Measurements from ENCODE around the gene CENATAC. TPM values are rescaled to one million over a fixed set of nuclear protein-coding genes. Genes with fewer than 3 reads are reported as not detected.
"Not testable (repeated sequence)": the region's sequence is repeated elsewhere in the genome, so short reads cannot be mapped to it uniquely, and the experiment has no call there.

CENATAC gene, protein sequence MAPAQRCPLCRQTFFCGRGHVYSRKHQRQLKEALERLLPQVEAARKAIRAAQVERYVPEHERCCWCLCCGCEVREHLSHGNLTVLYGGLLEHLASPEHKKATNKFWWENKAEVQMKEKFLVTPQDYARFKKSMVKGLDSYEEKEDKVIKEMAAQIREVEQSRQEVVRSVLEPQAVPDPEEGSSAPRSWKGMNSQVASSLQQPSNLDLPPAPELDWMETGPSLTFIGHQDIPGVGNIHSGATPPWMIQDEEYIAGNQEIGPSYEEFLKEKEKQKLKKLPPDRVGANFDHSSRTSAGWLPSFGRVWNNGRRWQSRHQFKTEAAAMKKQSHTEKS
- polyA plus RNA-seq (2013): 20.6 and 22.3 TPM in 2 replicates

DNA sequence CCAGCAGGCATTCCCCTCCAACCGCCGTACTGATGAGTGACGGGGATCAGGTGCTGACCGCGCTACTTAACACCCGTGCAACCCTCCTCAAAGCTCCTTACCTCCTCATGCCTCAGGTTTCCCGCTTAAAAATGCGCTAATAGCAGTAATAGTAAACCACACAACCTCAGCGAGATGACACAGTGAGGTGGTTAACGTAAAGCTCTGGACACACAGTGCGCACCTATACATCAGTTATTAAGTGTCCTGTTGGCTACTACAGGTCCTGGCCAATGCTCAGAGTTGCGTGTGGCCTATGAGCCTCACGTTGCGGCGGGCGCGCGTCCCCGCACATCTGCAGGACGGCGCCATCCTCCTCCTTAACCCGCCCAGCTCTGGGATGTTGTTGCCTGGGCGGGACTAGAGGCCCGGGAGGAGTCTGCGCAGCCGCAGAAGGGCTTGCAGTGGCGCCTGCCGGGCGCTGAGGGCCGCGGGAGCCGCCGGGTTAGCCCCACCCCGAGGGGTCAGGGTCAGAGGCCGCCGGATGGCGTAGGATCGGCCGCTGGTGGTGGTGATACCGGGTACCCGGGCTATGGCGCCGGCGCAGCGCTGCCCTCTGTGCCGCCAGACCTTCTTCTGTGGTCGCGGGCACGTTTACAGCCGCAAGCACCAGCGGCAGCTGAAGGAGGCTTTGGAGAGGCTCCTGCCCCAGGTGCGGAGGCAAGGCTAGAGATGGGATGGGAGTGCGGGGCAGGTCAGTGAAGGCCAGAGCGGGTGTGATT, at the start of gene CENATAC:
Gene CENATAC (plus strand): TSS at position 512 of the 761 bp plus-strand sequence. CDS start 60 bp downstream, at position 572.
- H3K27me3 ChIP-seq (ENCODE audit: insufficient read depth, low read length): no peaks in the 10 kb centered on the region
- peaks cover 13% of the 10 kb centered on the region for H3K79me1 ChIP-seq (ENCODE audit: low read length)
- peaks cover 13 to 20% of the 10 kb centered on the region in 2 experiments for H3K36me3 ChIP-seq (ENCODE audit: control insufficient read depth in 1 of 2, insufficient read depth in 2 of 2, low read length in 2 of 2)
- peak within 1 kb of the TSS; percentile 77 for H2AFZ ChIP-seq (ENCODE audit: insufficient read depth, low read length, poor library complexity)
- H3K27ac ChIP-seq (ENCODE audit: low read depth, low read length): peak within 1 kb of the TSS; percentile 91
- peak within 1 kb of the TSS; percentile 78 for H3K4ac ChIP-seq (ENCODE audit: low read depth, low read length)
- H4K8ac ChIP-seq (ENCODE audit: low read depth, low read length): peak within 1 kb of the TSS; percentile 89
- WGBS (ENCODE audit: extremely low coverage, insufficient coverage, insufficient read length): no CpG with 5 or more reads among the region's 54 CpGs
- H3K9ac ChIP-seq (ENCODE audit: low read length): peak within 1 kb of the TSS; percentile 42
- peak within 1 kb of the TSS; percentile 69 for H4K12ac ChIP-seq (ENCODE audit: low read depth, low read length)
- H3K4me2 ChIP-seq (ENCODE audit: low read length): peak within 1 kb of the TSS; percentile 72
- peak; percentile 94 to 96 for DNase-seq
- peak within 1 kb of the TSS; percentile 98 for H3K4me3 ChIP-seq (ENCODE audit: low read depth, low read length)
- H3K9me3 ChIP-seq (ENCODE audit: insufficient read depth, low read depth, low read length): no peaks in the 10 kb centered on the region
- H3K14ac ChIP-seq (ENCODE audit: low read length): peak within 1 kb of the TSS; percentile 77
- peak within 1 kb of the TSS; percentile 87 for H2BK5ac ChIP-seq (ENCODE audit: low read depth, low read length, poor library complexity)
- peaks cover 4 to 9% of the 10 kb centered on the region in 2 experiments for H3K4me1 ChIP-seq (ENCODE audit: control insufficient read depth in 1 of 2, insufficient read depth in 2 of 2, low read length in 2 of 2)
- H2BK120ac ChIP-seq (ENCODE audit: insufficient read depth, low read length, poor library complexity): peak within 1 kb of the TSS; percentile 77
- peaks cover 12% of the 10 kb centered on the region for H3K79me2 ChIP-seq (ENCODE audit: control insufficient read depth, insufficient read depth, low read length, poor library complexity)
- H4K91ac ChIP-seq (ENCODE audit: low read depth, low read length): peak within 1 kb of the TSS; percentile 80
- peak within 1 kb of the TSS; percentile 83 for H3K18ac ChIP-seq (ENCODE audit: low read length)
- H2AK5ac ChIP-seq (ENCODE audit: low read length): peak within 1 kb of the TSS; percentile 57
- H2BK12ac ChIP-seq (ENCODE audit: low read length): peak within 1 kb of the TSS; percentile 27
- H3K23ac ChIP-seq (ENCODE audit: low read length): no peak within 1 kb of the TSS

DNA sequence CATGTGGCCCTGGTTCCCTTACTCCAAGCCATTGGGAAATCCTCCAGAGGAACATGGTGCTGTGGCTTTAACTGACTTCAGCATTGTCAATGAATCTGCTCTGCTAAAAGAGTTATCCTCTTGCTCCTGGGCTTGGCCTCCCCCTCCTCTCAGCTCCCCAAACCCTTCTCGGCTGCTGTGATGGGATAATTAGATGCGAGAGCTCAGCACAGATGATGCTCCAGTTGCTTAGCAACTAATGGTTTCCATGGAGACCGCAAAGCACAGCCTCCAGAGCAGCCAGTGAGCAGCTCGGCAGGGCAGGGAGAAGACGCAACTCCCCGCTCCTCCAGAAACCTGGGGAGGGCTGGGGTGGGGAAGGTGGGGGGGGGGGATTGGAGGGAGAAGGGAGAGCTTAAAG, 44.7 kb upstream of the CENATAC start:
- H3K4me2 ChIP-seq (ENCODE audit: low read length): no peak overlapping the region
- H3K27ac ChIP-seq (ENCODE audit: low read depth, low read length): no peak overlapping the region
- no peaks in the 10 kb centered on the region for H3K27me3 ChIP-seq (ENCODE audit: insufficient read depth, low read length)
- H3K4me1 ChIP-seq (ENCODE audit: control insufficient read depth in 1 of 2, insufficient read depth in 2 of 2, low read length in 2 of 2): peaks cover 0 to 7% of the 10 kb centered on the region in 2 experiments
- H3K23ac ChIP-seq (ENCODE audit: low read length): no peak overlapping the region
- no peak overlapping the region for H2AK5ac ChIP-seq (ENCODE audit: low read length)
- H2BK120ac ChIP-seq (ENCODE audit: insufficient read depth, low read length, poor library complexity): no peak overlapping the region
- no peaks in the 10 kb centered on the region for H3K36me3 ChIP-seq (ENCODE audit: control insufficient read depth in 1 of 2, insufficient read depth in 2 of 2, low read length in 2 of 2)
- no peak overlapping the region for H3K18ac ChIP-seq (ENCODE audit: low read length)
- H4K12ac ChIP-seq (ENCODE audit: low read depth, low read length): no peak overlapping the region
- no peak overlapping the region for H2AFZ ChIP-seq (ENCODE audit: insufficient read depth, low read length, poor library complexity)
- H4K8ac ChIP-seq (ENCODE audit: low read depth, low read length): no peak overlapping the region
- no peaks in the 10 kb centered on the region for H3K79me1 ChIP-seq (ENCODE audit: low read length)
- no peak overlapping the region for H2BK5ac ChIP-seq (ENCODE audit: low read depth, low read length, poor library complexity)
- H3K4ac ChIP-seq (ENCODE audit: low read depth, low read length): no peak overlapping the region
- no peak overlapping the region for H4K91ac ChIP-seq (ENCODE audit: low read depth, low read length)
- no peak overlapping the region for H3K4me3 ChIP-seq (ENCODE audit: low read depth, low read length)
- no peaks in the 10 kb centered on the region for H3K79me2 ChIP-seq (ENCODE audit: control insufficient read depth, insufficient read depth, low read length, poor library complexity)
- H3K9ac ChIP-seq (ENCODE audit: low read length): no peak overlapping the region
- no peak overlapping the region for H2BK12ac ChIP-seq (ENCODE audit: low read length)
- no CpG with 5 or more reads among the region's 6 CpGs for WGBS (ENCODE audit: extremely low coverage, insufficient coverage, insufficient read length)
- no peak for DNase-seq
- no peak overlapping the region for H3K14ac ChIP-seq (ENCODE audit: low read length)
- H3K9me3 ChIP-seq (ENCODE audit: insufficient read depth, low read depth, low read length): no peaks in the 10 kb centered on the region

DNA sequence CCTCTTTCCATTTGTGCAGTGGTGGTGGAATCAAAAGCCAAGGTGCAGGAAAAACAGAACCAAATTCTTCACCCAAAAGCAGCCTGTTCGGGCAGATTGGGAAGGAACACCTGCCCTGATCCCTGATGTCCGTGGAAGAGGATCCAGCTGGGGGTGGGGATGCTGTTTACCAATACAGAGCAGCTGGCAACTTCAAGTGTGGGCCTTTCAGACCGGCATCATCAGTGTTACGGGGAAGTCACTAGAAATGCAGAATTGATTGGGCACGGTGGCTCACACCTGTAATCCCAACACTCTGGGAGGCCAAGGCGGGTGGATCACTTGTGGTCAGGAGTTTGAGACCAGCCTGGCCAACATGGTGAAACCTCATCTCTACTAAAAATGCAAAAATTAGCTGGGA, 44.0 kb upstream of the CENATAC start:
- not testable (repeated sequence) for H3K9me3 ChIP-seq (ENCODE audit: insufficient read depth, low read depth, low read length); H2BK120ac ChIP-seq (ENCODE audit: insufficient read depth, low read length, poor library complexity); H2AK5ac ChIP-seq (ENCODE audit: low read length); H4K8ac ChIP-seq (ENCODE audit: low read depth, low read length); H3K14ac ChIP-seq (ENCODE audit: low read length); H4K12ac ChIP-seq (ENCODE audit: low read depth, low read length); H3K4me2 ChIP-seq (ENCODE audit: low read length); H3K4ac ChIP-seq (ENCODE audit: low read depth, low read length); H3K23ac ChIP-seq (ENCODE audit: low read length); H2BK5ac ChIP-seq (ENCODE audit: low read depth, low read length, poor library complexity); H3K27me3 ChIP-seq (ENCODE audit: insufficient read depth, low read length); H3K4me1 ChIP-seq (ENCODE audit: control insufficient read depth in 1 of 2, insufficient read depth in 2 of 2, low read length in 2 of 2); H4K91ac ChIP-seq (ENCODE audit: low read depth, low read length); H3K79me2 ChIP-seq (ENCODE audit: control insufficient read depth, insufficient read depth, low read length, poor library complexity); H3K9ac ChIP-seq (ENCODE audit: low read length); H3K79me1 ChIP-seq (ENCODE audit: low read length); H2AFZ ChIP-seq (ENCODE audit: insufficient read depth, low read length, poor library complexity); H3K18ac ChIP-seq (ENCODE audit: low read length); H3K27ac ChIP-seq (ENCODE audit: low read depth, low read length); H2BK12ac ChIP-seq (ENCODE audit: low read length); H3K36me3 ChIP-seq (ENCODE audit: control insufficient read depth in 1 of 2, insufficient read depth in 2 of 2, low read length in 2 of 2); DNase-seq; H3K4me3 ChIP-seq (ENCODE audit: low read depth, low read length)
- WGBS (ENCODE audit: extremely low coverage, insufficient coverage, insufficient read length): no CpG with 5 or more reads among the region's 6 CpGs

DNA sequence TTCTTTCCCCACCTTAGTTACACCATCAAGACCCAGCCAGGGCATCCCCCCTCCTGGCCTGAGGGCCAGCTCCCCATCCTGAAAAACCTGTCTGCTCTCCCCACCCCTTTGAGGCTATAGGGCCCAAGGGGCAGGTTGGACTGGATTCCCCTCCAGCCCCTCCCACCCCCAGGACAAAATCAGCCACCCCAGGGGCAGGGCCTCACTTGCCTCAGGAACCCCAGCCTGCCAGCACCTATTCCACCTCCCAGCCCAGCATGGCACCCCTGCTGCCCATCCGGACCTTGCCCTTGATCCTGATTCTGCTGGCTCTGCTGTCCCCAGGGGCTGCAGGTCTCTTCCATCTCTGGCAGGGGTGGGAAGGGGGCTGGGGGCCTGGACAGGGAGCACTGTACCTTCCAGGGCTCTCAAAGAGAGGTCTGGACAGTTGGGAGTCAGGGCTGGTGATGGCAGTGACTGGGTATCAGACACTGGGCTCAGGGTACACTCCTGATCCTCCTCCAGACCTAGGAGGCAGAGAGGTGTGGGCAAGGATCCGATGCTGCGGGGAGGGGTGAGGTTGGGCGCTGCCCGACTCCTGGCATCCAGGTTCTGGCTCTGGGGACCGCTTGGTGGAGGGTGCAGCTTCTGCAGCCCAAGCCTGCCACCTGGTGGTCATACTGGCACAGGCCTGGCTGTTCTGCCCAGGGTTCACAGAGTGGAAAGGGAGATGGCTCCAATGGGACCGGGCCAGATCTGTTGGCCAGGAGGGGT, 41.7 kb upstream of the CENATAC start, which contains the start of gene UPK2:
Gene UPK2 (plus strand): TSS at position 205 of the 753 bp plus-strand sequence. CDS start 53 bp downstream, at position 258.
- Histone ChIP-seq H4K8ac (ENCODE audit: low read depth, low read length) (no peak within 1 kb of the TSS), H4K12ac (ENCODE audit: low read depth, low read length) (no peak within 1 kb of the TSS)
- no CpG with 5 or more reads among the region's 7 CpGs for WGBS (ENCODE audit: extremely low coverage, insufficient coverage, insufficient read length)

More for the DNA sequence above, 41.7 kb upstream of the CENATAC start, which contains the start of gene UPK2:
- Histone ChIP-seq H3K9ac (ENCODE audit: low read length) (no peak within 1 kb of the TSS), H3K4me3 (ENCODE audit: low read depth, low read length) (no peak within 1 kb of the TSS), H3K14ac (ENCODE audit: low read length) (no peak within 1 kb of the TSS), H3K79me2 (ENCODE audit: control insufficient read depth, insufficient read depth, low read length, poor library complexity) (no peaks in the 10 kb centered on the region), H3K36me3 (ENCODE audit: control insufficient read depth in 1 of 2, insufficient read depth in 2 of 2, low read length in 2 of 2) (no peaks in the 10 kb centered on the region), H3K79me1 (ENCODE audit: low read length) (no peaks in the 10 kb centered on the region), H3K4me2 (ENCODE audit: low read length) (no peak within 1 kb of the TSS), H3K18ac (ENCODE audit: low read length) (no peak within 1 kb of the TSS), H2BK12ac (ENCODE audit: low read length) (no peak within 1 kb of the TSS), H3K23ac (ENCODE audit: low read length) (no peak within 1 kb of the TSS), H3K4ac (ENCODE audit: low read depth, low read length) (no peak within 1 kb of the TSS), H2BK5ac (ENCODE audit: low read depth, low read length, poor library complexity) (no peak within 1 kb of the TSS), H4K91ac (ENCODE audit: low read depth, low read length) (no peak within 1 kb of the TSS), H2AFZ (ENCODE audit: insufficient read depth, low read length, poor library complexity) (no peak within 1 kb of the TSS), H2BK120ac (ENCODE audit: insufficient read depth, low read length, poor library complexity) (no peak within 1 kb of the TSS), H3K4me1 (ENCODE audit: control insufficient read depth in 1 of 2, insufficient read depth in 2 of 2, low read length in 2 of 2) (peaks cover 0 to 7% of the 10 kb centered on the region in 2 experiments), H3K27me3 (ENCODE audit: insufficient read depth, low read length) (no peaks in the 10 kb centered on the region), H2AK5ac (ENCODE audit: low read length) (no peak within 1 kb of the TSS), H3K27ac (ENCODE audit: low read depth, low read length) (no peak within 1 kb of the TSS), H3K9me3 (ENCODE audit: insufficient read depth, low read depth, low read length) (no peaks in the 10 kb centered on the region)
- DNase-seq: peak; percentile 81 to 91

Data from trophoblast cell (in vitro differentiated cells and primary cell).